DOHH2 (cell line): ENCODE measurements around the gene WLS.

Source experiments
- H3F3A ChIP-seq: fragments of 200-600 bp; sonication (generic), shearing (Covaris generic); 2 replicates; pipeline ENCODE4 v1.6.0; 2016; ENCODE audit warnings: antibody characterized with exemption, mild to moderate bottlenecking; ENCODE audit not compliant: control insufficient read depth, insufficient read depth
- H3K27ac ChIP-seq: fragments of 200-600 bp; sonication (generic); 2 replicates; pipeline ENCODE4 v1.5.1; 2014; ENCODE audit warnings: low read depth, mild to moderate bottlenecking, low read length, moderate library complexity
- H3K27me3 ChIP-seq: fragments of 200-600 bp; sonication (generic); 2 replicates; pipeline ENCODE4 v1.6.1; 2014; ENCODE audit warnings: mild to moderate bottlenecking, low read length, mixed read lengths; ENCODE audit not compliant: control insufficient read depth
- H3K36me3 ChIP-seq: fragments of 200-600 bp; sonication (generic); 2 replicates; pipeline ENCODE4 v1.6.1; 2014; ENCODE audit warnings: mild to moderate bottlenecking, low read length, moderate library complexity, mixed read lengths; ENCODE audit not compliant: control insufficient read depth
- H3K4me1 ChIP-seq: fragments of 200-600 bp; sonication (generic); 2 replicates; pipeline ENCODE4 v1.6.1; 2014; ENCODE audit warnings: mild to moderate bottlenecking, low read length, mixed read lengths; ENCODE audit not compliant: control insufficient read depth
- H3K4me2 ChIP-seq: fragments of 200-600 bp; sonication (generic); 2 replicates; pipeline ENCODE4 v1.6.0; 2014; ENCODE audit warnings: mild to moderate bottlenecking, low read length, moderate library complexity
- H3K4me3 ChIP-seq: fragments of 200-600 bp; sonication (generic); 2 replicates; pipeline ENCODE4 v1.5.1; 2014; ENCODE audit warnings: mild to moderate bottlenecking, low read length, mixed read lengths
- H3K79me2 ChIP-seq: fragments of 200-600 bp; sonication (generic); 2 replicates; pipeline ENCODE4 v1.6.1; 2014; ENCODE audit warnings: mild to moderate bottlenecking, low read length, mixed read lengths; ENCODE audit not compliant: control insufficient read depth
- H3K9me2 ChIP-seq: fragments of 200-600 bp; sonication (generic); replicated peaks from 2 replicates; pipeline ENCODE4 v1.6.1; 2014; ENCODE audit warnings: mild to moderate bottlenecking, low read length, mixed read lengths; ENCODE audit not compliant: control insufficient read depth
- H3K9me3 ChIP-seq: fragments of 200-600 bp; sonication (generic); 2 replicates; pipeline ENCODE4 v1.6.1; 2014; ENCODE audit warnings: antibody characterized with exemption, low read length, mixed read lengths; ENCODE audit not compliant: control insufficient read depth, insufficient read depth
- H4K20me1 ChIP-seq: fragments of 200-600 bp; sonication (generic); 2 replicates; pipeline ENCODE4 v1.6.0; 2014; ENCODE audit warnings: low read depth, mild to moderate bottlenecking, antibody characterized with exemption, low read length, moderate library complexity; ENCODE audit not compliant: control insufficient read depth, insufficient read depth
- EZH2phosphoT487 ChIP-seq: fragments of 200-600 bp; sonication (generic); IDR thresholded peaks from 2 replicates; pipeline ENCODE4 v1.6.1; 2017; ENCODE audit warnings: borderline replicate concordance, mild to moderate bottlenecking, antibody characterized with exemption, low read length, moderate library complexity, mixed read lengths
- TF ChIP-seq, protein P1 (sequence below): fragments of 200-600 bp; sonication (generic); IDR thresholded peaks from one replicate; pipeline ENCODE4 v1.5.1; 2014; ENCODE audit warnings: antibody characterized with exemption, mild to moderate bottlenecking, low read depth, low read length; ENCODE audit not compliant: poor library complexity, severe bottlenecking

Gene WLS

DNA sequence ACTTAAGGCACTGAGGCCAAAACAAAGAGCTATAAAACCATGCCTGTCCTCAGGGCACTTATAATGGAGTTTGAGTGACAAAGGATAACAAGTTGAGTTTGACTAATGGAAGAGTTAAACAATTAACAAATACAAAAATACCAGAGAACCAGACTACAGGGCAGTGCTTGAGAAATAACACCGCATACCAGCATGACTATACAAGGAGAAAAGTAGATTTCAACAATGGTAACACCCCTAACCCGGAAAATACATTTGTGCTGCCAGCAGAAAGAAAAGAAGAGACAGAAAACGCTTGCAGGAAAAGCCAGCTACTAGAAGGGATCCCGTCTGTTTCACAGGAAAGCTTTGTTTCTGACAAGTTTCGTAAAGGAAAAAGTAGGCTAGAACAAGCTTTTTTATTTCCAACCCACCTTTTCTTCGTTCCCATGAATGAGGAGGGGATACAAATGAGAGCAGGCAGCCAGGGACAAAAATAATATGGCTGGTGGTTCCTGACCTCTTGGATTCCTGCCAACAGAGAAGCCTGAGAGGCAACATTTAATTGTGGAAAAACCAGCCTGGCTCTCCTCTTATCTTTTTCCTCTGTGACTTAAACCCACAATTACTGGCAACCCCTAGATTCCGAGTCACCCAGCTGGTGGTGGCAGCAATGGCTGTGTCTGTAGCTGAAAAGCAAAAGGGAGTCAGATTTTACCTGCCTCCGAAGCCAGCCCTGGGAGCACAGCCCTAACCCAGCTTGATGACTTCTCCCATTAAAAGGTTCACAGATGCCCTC, 56.5 kb downstream of the WLS start:
- Histone ChIP-seq H3F3A (no peaks in the 10 kb centered on the region), H4K20me1 (no peaks in the 10 kb centered on the region), H3K27me3 (no peaks in the 10 kb centered on the region), H3K4me3 (no peak overlapping the region), H3K36me3 (no peaks in the 10 kb centered on the region), H3K9me3 (no peaks in the 10 kb centered on the region), H3K4me2 (no peak overlapping the region), H3K79me2 (no peaks in the 10 kb centered on the region), H3K9me2 (no peaks in the 10 kb centered on the region), H3K4me1 (no peaks in the 10 kb centered on the region), H3K27ac (no peak overlapping the region)
- TF ChIP-seq, protein P1, sequence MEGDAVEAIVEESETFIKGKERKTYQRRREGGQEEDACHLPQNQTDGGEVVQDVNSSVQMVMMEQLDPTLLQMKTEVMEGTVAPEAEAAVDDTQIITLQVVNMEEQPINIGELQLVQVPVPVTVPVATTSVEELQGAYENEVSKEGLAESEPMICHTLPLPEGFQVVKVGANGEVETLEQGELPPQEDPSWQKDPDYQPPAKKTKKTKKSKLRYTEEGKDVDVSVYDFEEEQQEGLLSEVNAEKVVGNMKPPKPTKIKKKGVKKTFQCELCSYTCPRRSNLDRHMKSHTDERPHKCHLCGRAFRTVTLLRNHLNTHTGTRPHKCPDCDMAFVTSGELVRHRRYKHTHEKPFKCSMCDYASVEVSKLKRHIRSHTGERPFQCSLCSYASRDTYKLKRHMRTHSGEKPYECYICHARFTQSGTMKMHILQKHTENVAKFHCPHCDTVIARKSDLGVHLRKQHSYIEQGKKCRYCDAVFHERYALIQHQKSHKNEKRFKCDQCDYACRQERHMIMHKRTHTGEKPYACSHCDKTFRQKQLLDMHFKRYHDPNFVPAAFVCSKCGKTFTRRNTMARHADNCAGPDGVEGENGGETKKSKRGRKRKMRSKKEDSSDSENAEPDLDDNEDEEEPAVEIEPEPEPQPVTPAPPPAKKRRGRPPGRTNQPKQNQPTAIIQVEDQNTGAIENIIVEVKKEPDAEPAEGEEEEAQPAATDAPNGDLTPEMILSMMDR, result no peak
- TF ChIP-seq EZH2phosphoT487, result no peak

DNA sequence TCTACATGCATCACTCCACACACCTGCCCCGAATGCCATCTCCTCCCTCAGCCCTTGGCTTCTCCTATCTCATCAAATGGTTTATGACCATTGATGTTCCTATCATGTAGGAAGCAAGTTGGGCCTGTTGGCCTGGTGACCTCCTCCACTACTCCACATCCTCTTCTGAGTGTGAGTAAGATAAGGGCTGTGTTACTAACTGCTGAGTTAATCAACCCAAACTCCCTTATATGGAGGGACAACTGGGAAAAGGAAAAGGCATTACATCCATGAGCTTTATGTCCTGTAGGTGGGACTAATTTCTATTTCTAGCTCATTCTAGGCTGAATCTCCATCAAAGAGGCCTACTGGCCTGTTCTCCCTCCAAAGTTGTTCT, 57.6 kb downstream of the WLS start:
- H3K36me3 ChIP-seq, result no peaks in the 10 kb centered on the region
- no peaks in the 10 kb centered on the region for H3K4me1 ChIP-seq
- H3K27me3 ChIP-seq, result no peaks in the 10 kb centered on the region
- no peaks in the 10 kb centered on the region for H3F3A ChIP-seq
- no peak overlapping the region for H3K4me3 ChIP-seq
- no peaks in the 10 kb centered on the region for H3K9me2 ChIP-seq
- H3K27ac ChIP-seq, result no peak overlapping the region
- no peaks in the 10 kb centered on the region for H4K20me1 ChIP-seq
- H3K4me2 ChIP-seq, result no peak overlapping the region
- H3K9me3 ChIP-seq, result no peaks in the 10 kb centered on the region
- H3K79me2 ChIP-seq, result no peaks in the 10 kb centered on the region
- no peak for TF ChIP-seq EZH2phosphoT487

DNA sequence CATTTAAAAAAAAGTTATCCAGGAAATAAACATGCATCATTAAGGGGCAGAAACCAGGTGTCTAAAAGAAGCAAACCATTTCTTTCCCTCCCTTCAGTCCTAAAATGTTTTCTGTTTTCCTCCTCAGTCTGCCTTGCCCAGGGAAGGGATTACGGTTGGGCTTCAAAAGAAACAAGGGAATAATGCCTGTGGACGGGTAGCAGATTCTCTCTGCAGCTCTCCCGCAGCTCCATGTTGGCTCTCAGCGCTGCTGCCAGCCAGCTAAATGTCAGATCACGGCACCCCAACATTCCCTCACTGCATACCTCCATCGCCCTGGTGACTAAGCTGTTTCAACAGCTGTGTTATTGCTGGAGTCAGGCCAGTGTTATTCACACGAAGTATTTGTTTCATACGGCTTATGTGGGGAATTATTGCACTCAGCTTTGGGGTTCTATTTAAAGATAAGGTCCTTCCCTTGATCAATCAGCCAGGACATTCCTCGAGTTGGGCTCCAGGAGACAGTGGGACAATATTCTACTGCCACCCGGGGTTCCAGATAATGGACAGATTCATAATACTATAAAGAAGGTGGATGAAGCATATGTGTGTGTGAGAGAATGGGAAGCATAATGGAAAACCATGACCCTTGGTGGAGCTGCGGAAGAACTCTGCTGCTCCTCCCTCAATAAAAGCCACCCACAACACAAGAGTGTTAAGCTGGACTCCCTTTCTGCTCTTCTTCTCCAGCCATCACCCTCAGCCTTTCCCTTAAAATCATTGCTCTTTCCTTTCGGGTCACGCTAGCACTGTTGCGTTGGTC, 58.2 kb downstream of the WLS start:
- no peak overlapping the region for H3K27ac ChIP-seq
- no peaks in the 10 kb centered on the region for H4K20me1 ChIP-seq
- H3K9me3 ChIP-seq, result no peaks in the 10 kb centered on the region
- no peaks in the 10 kb centered on the region for H3K4me1 ChIP-seq
- H3K9me2 ChIP-seq, result no peaks in the 10 kb centered on the region
- H3F3A ChIP-seq, result no peaks in the 10 kb centered on the region
- H3K4me2 ChIP-seq, result no peak overlapping the region
- no peak overlapping the region for H3K4me3 ChIP-seq
- no peaks in the 10 kb centered on the region for H3K36me3 ChIP-seq
- no peaks in the 10 kb centered on the region for H3K27me3 ChIP-seq
- TF ChIP-seq, protein P1, result no peak
- TF ChIP-seq EZH2phosphoT487, result no peak
- H3K79me2 ChIP-seq, result no peaks in the 10 kb centered on the region
